GM12873 (cell line): ENCODE measurements around the gene WFDC8.

Experiments used
- TF ChIP-seq, protein P1 (sequence below): IDR thresholded peaks from 2 replicates; pipeline ENCODE4 v1.5.1; 2012; ENCODE audit warnings: low read depth, mild to moderate bottlenecking, moderate library complexity, low read length, control low read depth; ENCODE audit not compliant: insufficient read depth; ENCODE audit errors: missing control alignments

WFDC8 gene

DNA sequence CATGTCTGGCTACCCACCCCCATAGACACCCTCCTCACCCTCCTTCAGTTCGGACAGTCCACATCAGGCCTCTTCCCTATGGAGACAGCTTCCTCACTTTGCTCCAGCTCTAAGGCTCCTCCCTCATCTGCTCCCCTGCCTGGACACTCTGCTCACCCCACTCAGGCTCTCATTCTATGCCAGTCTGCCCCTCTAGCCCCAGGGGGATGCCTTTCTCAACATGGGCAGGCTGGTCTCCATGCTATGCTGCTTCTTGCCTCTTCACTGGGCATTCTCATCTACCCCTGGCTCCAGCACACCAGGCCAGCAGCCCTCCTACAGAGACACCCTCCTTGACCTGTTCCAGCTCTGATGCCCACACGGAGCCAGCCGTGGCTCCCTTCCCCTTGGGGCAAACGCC, at the start of gene WFDC8:
Gene WFDC8 (minus strand): TSS at position 101 of the 400 bp plus-strand sequence. CDS start 37 bp downstream, at position 64.
- TF ChIP-seq, protein P1, sequence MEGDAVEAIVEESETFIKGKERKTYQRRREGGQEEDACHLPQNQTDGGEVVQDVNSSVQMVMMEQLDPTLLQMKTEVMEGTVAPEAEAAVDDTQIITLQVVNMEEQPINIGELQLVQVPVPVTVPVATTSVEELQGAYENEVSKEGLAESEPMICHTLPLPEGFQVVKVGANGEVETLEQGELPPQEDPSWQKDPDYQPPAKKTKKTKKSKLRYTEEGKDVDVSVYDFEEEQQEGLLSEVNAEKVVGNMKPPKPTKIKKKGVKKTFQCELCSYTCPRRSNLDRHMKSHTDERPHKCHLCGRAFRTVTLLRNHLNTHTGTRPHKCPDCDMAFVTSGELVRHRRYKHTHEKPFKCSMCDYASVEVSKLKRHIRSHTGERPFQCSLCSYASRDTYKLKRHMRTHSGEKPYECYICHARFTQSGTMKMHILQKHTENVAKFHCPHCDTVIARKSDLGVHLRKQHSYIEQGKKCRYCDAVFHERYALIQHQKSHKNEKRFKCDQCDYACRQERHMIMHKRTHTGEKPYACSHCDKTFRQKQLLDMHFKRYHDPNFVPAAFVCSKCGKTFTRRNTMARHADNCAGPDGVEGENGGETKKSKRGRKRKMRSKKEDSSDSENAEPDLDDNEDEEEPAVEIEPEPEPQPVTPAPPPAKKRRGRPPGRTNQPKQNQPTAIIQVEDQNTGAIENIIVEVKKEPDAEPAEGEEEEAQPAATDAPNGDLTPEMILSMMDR = no peak

DNA sequence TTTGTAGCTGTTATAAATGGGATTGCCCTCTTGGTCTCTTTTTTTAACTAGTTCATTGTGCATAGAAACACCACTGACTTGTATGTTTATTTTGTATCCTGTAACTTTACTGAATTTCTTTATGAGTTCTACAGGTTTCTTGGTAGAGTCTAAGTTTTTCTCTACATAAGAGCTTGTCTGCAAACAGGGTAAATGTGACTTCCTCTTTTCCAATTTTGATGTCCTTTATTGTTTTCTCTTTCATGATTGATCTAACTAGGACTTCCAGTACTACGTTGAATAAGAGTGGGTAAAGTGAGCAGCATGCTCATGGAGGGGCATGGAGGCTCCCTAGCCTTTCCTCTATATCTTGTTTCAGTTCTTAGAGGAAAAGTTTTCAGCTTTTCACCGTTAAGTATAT, 47.5 kb upstream of the WFDC8 start:
- TF ChIP-seq, protein P1 = no peak

DNA sequence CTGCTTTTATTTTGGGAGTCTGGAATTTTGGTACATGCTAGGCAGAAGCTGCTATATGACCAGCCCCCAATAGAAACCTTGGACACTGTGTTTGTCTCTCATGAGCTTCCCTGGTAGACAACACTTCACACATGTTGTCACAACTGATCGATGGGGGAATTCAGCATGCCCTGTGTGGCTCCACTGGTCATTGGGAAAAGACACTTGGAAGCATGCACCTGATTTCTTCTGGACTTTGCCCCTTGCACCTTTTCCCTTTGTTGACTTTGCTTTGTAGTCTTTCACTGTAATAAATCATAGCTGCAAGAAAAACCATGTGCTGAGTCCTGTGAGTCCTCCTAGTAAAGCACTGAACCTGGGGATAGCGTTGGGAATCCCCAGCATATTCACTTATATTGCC, 42.5 kb upstream of the WFDC8 start:
- TF ChIP-seq, protein P1 = no peak

DNA sequence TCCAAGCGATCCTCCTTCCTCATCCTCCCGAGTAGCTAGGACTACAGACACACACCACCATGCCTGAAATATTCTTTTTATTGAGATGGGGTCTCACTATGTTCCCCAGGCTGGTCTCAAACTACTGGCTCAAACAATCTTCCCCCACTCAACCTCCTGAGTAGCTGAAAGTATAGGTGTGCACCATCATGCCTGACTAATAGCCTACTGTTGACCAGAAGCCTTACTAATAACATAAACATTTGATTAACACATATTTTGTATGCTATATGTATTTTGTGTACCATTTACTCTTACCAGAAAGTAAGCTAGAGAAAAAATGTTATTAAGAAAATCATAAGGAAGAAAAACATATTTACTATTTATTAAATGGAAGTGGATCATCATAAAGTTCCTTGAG, 38.5 kb upstream of the WFDC8 start:
- TF ChIP-seq, protein P1 = no peak

DNA sequence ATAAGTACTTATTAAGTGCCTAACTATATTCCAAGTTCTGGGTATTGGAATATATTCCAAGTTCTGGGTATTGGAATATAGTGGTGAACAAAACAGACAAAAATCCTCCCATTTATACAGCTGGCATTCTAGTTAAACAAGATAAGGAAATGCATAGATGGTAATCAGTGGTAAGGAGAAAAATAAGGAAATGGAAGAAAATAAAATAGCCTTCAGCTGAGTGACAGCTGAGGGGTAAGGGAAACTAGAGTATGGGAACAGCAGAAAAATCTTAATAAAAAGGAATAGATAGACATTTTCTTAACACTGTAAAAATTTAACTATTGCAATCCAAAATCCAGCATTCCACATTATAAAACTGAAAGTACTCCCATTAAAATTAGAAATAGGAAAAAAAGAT, 33.2 kb upstream of the WFDC8 start:
- TF ChIP-seq, protein P1 = no peak

DNA sequence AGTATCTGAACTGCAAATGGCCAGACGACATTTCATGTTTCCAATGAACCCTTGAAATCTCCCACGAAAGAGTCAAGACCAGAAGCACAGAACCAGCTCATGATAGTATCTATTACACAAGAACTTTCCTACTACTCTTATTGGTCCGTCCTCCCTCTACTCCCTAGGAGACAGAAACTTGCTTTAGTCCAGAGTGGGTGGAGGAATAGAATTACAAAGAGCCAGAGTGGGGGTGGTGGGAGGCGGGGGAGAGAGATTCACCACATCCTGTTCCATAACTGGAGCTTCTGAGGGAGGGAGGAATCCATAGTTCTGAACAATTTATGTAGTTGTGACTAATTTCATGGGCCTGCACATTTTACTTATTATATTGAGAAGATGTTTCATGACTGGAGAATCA, 32.0 kb upstream of the WFDC8 start:
- TF ChIP-seq, protein P1 = no peak

DNA sequence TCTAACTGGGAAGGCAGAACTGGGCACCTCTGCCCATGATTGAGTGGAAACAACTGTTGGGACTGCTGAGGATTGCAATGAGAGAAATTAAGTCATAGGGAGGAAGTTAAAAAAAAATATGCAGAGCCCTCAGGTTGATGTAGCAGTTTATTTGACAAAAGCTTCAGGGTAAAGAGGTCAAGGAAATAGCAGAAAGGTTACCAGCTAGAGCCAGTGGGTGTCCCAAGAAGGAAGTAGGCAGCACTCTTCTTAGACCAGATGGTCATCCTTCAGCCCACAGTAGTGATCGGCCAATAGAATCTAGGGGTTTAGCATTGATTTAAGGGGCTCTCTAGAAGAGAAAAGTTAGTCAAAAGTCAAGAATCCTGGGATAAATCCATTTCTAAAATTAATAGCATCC, 28.7 kb upstream of the WFDC8 start:
- TF ChIP-seq, protein P1 = no peak
